Activated CD4-positive, alpha-beta T cell treated with anti-CD3 and anti-CD28 coated beads for 1 hour (primary cell): ENCODE measurements around the gene SYT8.
"Not testable (repeated sequence)": the region's sequence is repeated elsewhere in the genome, so short reads cannot be mapped to it uniquely, and the experiment has no call there.

Experiments
- DNase-seq: peaks from one replicate; pipeline ENCODE4 v3.0.0-alpha.2; 2020

SYT8 gene

GRCh38 chr11:1862588-1863351 lies 28.0 kb downstream of the SYT8 start:
- no peak for DNase-seq

DNA sequence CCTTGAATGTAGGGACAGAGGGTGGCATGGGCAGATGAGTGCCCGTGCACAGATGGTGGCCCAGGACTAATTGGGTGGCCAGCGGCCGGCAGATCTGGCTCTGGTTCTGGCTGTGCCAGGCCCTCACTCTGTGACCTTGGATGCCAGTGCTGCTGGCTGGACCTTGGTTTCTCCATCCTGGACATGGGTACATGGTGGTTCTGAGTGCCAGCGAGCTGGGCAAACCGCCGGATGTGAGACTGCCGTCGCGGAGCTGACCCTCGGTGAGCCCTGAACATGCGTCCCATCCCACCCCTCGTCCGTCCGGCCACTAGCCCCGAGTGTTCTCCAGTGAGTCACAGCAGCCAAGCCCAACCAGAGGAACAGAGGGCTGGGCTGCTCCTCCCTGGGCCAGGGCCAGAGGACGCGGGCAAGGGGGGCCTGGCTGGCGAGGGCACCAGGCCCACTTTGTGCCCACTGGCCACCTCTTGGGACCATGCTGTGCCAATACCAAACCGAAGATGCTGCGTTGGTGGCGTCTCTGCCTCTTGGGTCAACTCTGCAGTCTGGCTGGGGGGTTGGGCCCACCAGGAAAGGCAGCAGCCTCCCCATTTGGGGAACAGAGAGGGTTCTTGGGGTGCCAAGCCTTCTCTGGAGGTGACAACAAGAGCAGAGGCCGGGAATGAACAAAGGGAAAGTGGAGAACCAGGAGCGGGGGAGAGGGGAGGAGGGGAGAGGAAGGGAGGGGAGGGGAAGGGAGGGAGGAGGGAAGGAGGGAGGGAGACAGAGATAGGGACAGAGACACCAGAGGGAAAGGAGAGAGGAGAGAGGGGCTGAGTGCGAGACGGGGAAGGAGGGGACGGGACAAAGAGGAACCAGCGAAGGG lies 28.8 kb downstream of the SYT8 start:
- DNase-seq: no peak

DNA sequence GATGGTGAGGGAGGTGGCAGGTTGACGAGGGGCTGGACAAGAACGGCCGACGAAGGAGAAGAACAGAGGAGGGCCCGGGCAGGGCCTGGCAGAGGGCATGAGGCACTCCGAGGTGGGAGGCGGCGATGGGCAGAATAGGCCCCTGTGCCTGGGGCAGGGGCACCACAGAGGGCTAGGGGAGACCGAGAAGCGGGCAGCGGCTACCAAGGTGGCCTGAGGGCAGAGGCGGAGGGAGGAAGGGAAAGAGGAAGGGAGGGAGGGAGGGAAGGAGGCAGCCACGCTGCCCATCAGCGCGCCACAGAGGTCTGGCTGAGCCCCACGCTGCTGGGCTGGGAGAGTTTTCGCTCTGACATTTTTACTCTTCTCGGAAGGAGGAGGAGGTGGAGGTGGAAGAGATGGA lies 29.4 kb downstream of the SYT8 start:
- no peak for DNase-seq

DNA sequence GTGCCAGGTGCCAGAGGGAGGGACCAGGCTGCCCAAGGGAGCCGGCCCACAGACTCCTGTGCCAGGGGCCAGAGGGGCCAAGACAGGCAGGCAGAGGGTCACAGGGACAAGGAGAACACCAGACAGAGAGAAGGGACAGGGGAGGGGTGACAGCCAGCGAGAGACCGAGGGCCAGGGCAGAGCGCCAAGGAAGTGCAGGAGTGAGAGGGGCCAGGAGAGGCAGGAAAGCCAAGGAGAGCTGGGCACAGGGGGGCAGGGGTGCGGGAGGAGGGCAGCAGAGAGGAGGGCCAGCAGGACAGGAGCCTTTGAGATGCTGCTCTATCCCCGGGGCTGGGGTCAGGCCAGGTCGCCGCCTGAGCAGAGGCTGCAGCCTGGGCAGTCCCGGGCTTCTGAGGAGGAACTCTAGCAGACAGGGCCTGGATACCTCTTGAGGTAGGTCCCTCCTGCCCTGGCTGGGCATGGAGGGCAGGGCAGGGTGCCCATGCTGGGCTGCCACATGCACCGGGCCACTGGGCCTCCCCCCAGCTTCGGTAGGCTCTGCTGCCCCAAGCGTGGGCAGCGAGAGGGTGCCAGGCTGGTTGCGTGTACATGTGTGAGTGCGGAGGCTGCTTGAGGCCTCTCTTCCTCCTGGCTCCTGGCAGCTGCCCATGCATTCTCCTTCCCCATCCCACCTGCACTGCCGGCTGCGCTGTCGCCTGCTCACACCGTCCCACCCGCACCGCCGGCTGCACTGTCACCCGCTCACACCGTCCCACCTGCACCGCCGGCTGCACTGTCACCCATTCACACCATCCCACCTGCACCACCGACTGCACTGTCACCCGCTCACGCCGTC lies 30.3 kb downstream of the SYT8 start:
- no peak for DNase-seq

GRCh38 chr11:1866226-1866625 lies 31.4 kb downstream of the SYT8 start:
- DNase-seq: no peak

GRCh38 chr11:1866776-1867175 lies 32.0 kb downstream of the SYT8 start:
- DNase-seq: no peak

DNA sequence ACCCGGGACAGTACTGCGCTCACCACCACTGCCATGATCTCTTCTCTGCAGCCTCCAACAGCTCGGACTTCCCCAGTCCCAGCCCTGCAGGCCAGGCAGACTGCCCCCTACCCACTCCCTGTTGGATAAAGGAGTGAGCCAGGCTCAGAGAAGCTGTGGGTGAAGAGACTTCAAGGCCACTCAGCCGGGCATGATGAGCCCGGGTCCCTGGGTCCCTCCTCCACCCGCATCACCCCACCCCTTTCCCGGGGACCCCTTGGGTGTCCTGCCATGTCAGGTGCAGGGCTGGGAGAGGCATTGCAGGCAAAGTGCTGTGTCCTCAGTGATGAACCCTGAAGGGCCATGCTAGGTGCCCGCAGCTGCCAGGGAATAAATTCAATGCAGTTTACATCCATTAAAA lies 32.6 kb downstream of the SYT8 start:
- DNase-seq: no peak

DNA sequence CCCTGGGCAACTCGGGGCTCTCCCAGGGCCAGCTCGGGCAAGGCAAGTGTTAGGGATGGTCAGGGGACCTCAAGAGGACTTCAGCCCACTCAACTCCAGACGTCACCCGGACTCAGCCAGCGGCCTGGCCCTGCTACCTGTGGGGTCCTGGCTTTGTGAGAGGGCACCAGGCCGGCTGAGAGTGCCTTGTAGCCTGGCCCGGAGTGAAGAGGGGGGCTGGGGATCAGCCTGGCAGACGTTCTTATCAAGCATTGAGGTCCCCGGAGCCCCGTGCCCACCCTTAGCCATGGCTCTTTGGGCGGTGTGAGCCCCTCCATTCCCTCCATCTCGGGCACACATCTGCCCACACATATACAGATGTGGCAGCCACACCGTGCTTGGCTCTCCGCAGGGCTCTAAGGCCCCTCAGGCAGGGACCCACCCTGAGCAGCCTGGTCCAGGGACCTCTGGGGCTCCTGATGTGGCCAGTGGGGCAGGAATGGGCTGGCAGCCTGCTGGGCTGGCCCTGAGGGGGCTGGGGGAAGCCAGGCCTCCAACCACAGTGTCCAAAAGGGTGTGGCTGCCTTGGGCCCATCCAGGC lies 33.4 kb downstream of the SYT8 start:
- DNase-seq: no peak

- DNase-seq: no peak
Measured at GRCh38 chr11:1868636-1869291, 34.0 kb downstream of the SYT8 start.

GRCh38 chr11:1869427-1870325 lies 34.9 kb downstream of the SYT8 start:
- DNase-seq: no peak

DNA sequence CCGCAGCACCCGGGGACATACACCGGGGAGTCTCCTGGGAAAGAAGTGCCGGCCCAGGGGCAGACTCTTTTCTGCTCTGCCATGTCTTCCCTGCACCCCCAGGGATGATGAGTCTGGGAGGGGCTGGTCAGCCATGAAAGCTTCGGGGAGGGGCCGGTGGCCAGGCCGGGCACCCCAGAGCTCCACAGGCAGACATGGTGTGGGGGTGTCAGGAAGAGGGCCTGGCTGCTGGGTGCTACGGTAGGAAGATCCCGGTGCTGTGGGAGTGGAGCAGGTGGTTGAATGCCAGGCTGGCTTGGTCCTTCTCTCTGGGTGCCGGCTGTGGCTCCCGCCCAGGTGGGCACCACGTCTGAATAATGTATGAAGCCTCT lies 35.5 kb downstream of the SYT8 start:
- no peak for DNase-seq

DNA sequence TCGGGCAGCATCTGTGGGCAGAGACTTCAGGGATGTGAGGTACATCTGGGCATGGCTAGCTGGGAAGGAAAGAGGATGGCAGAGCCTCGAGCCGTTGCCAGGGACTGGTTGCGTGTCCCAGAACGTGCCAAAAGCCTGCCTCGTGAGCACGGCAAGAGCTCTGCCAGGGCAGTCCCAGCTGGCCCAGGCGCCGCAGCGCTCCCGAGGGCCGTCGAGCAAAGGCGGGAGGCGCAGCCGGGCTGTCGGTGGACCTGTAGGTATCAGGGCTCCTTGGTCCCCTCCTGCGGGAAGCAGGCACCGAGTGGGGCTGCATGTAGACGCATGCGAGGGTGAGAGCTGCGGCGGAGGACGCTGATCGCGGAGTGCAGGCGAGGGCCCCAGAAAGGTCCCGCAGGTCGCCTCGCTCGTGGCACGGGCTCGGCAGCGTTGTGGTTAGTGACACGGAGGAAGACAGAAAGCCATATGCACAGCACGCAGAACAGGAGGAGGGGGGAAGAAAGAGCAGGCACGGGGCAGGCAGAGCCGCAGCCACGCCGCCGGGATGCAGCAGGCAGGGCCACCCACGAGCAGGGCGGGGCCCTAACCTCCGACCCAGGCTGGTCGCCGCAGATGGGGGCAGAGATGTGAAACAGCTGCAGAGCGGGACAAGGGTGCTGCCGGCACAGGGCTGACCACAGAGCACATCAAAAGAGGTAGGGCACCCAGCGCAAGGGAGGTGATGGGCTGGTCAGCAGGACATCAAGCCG lies 36.1 kb downstream of the SYT8 start:
- no peak for DNase-seq

- no peak for DNase-seq
Measured at GRCh38 chr11:1871531-1871930, 36.7 kb downstream of the SYT8 start.

DNA sequence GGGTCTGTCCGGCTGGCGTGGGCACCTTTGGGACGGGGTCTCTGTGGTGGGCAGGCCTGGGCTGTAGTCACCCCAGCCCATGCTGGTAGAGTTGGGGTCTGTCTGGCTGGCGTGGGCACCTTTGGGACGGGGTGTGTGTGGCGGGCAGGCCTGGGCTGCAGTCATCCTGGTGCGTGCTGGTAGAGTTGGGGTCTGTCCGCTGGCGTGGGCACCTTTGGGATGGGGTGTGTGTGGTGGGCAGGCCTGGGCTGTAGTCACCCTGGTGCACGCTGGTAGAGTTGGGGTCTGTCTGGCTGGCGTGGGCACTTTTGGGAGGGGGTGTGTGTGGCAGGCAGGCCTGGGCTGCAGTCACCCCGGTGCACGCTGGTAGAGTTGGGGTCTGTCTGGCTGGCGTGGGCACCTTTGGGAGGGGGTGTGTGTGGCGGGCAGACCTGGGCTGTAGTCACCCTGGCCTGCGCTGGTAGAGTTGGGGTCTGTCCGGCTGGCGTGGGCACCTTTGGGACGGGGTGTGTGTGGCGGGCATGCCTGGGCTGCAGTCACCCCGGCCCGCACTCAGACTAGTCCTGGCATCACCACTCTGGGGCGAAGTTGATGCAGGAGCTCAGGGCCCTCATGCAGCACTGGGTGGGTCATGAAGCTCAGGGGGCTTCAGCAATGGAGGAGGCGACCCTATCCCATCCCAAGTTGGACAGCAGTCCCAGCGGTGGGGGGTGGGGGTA lies 37.6 kb downstream of the SYT8 start:
- DNase-seq: no peak

DNA sequence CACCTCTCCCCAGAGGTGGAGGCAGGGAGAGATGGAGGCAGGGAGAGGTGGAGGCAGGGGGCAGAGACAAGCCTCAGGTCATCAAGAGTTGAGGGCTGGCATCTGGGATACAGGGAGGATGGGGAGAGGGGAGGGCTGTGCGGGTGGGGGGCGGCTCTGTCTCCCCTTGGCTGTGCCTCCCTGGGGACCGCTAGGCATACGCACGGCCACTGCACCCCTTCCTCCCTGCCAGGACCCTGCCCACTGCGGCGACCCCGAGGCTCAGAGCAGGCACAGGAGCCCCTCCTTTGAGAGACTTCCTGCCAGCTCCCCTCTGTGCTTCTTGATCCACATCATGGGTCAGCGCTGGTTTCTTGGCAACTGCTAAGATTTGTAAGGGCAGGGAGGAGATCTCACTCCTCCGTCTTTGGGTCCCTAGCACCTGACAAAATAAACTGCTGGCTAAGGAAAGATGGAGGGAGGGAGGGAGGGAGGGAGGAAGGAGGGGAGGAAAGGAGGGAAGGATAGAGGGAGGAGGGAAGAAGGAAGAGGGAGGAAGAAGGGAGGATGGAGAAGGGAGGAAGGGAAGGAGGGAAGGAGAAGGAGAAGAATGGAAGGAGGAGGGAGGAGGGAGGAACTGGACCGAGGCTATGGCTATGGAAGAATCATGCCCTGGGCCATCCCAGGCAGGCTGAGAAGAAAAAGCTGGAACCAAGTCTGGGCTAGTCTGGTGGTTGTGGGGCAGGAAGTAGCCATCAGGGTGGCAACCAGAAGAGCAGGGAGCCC lies 38.4 kb downstream of the SYT8 start:
- DNase-seq: no peak

- not testable (repeated sequence) for DNase-seq
Measured at GRCh38 chr11:1873813-1874150, 39.0 kb downstream of the SYT8 start.

- not testable (repeated sequence) for DNase-seq
Measured at GRCh38 chr11:1874441-1875092, 39.8 kb downstream of the SYT8 start.

DNA sequence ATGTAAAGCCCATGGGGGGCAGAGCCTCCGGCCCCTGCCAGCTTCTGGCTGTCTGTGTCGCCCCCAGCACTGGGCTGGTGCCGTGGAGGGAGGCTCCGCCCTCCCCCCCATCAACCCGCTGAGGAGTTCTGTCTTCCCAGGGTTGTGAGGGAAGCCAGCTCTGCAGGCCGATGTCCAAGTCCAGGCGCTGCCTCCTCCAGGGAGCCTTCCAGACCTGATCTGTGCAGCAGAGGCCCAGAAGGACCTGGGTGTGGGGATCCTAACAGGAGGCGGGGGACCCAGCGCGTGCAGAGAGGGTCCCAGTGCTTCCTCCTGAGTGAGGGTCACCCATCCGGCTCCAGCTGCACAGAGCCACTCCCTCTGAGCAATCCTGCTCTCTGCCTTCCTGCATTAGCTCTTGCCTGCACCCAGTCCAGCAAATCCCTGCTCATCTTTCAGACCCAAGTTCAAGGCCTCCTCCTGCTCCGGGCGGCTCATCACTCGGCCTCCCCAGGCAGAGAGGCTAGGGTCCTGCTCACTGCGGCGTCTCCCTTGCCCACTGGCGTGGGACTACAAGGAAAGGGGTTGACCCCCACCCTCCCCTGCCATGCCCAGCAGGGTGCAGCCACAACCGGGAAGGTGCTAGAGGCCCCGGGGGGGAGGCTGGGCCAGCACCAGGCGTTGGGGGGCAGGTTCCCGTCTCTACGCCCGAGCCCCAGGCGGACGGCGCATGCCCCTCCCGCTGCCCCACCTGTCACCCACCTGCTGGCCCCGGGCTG lies 40.5 kb downstream of the SYT8 start:
- no peak for DNase-seq
